ENCODE data around the gene TRIM59.

TRIM59 gene, protein sequence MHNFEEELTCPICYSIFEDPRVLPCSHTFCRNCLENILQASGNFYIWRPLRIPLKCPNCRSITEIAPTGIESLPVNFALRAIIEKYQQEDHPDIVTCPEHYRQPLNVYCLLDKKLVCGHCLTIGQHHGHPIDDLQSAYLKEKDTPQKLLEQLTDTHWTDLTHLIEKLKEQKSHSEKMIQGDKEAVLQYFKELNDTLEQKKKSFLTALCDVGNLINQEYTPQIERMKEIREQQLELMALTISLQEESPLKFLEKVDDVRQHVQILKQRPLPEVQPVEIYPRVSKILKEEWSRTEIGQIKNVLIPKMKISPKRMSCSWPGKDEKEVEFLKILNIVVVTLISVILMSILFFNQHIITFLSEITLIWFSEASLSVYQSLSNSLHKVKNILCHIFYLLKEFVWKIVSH

DNA sequence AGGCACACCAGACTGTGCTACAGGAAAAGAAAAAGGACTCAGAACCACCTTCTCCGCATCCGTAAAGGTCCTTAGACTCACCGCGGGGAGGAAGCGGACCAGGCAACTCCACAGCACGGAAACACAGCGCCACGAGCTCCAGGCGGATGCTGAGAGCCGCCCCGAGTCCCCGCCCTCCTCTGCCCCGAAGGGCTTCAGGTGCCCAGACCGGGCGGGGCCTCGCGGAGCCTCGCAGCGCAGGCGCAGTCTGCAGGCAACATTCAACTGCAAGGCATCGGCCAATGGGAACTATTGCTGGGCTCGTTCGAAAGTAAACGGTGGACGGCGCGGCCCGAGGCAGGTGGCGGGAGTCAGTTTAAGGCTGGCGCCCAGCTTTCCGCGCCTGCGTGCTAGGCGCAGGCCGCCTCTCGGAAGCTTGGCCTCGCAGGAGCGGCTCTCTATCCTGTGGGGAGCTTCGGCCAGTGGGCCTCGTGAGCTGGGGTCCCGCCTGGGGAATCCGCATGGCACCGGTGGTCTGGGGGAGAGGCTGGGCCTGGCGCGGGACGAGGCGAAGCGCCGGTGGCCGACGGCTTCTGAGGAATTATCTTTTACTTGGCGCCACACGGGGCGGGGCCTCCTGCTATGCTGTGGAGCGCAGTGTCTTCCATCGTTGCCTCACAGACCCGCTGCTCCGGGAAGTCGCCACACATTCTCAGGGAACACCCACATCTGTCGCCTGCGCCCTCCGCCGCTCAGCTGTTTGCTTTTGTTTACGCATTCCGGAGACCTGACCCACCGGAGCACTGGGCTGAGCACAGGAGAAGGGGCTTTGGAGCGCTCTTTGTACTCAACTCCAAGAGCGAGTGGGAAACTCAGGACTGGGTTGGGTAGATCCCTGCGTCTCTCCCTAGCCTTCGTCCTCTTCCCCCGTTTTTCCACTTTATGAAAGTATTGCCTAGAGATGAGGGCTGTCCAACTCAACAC lies at the start of gene TRIM59:
TRIM59 (minus strand) TSS at position 151 of the 963 bp plus-strand sequence. CDS start 10,603 bp downstream, outside the sequence.
- in situ Hi-C loops (cut with MboI; ENCODE audit: low sequenced_read_pairs) = no loop called here
- Histone ChIP-seq H3K4me1 (no peaks in the 10 kb centered on the region), H3K4me3 (no peak within 1 kb of the TSS), H3K36me3 (replicated peaks) (no peaks in the 10 kb centered on the region), H3K9me3 (no peaks in the 10 kb centered on the region), H3K27me3 (ENCODE audit: low read depth) (no peaks in the 10 kb centered on the region)
- no peak for DNase-seq (ENCODE audit: low spot score in 2 of 2)

DNA sequence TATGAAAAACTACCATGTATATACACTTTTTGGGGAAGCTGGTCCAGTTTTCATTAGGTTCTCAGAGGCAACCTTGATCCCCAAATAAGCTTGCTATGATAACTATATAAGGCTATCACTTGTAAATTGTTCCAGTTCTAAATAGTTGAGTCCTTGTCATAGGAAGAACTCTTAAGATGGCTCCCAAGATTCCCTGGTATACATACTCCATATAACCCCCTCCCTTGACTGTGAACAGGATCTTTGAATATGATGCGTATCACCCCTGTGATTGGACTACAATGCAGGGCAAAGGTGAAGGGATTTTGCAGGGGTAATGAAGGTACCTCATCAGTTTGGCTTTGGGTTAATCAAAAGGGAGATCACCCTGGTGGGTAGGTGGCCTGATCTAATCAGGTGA lies 48.6 kb upstream of the TRIM59 start:
- no peaks in the 10 kb centered on the region for H3K9me3 ChIP-seq
- H3K27me3 ChIP-seq (ENCODE audit: low read depth) = no peaks in the 10 kb centered on the region; the same call in 1 of the 2 replicates
- no peaks in the 10 kb centered on the region for H3K4me1 ChIP-seq
- H3K4me3 ChIP-seq = no peak overlapping the region
- no peak for DNase-seq (ENCODE audit: low spot score in 2 of 2)
- H3K36me3 ChIP-seq (replicated peaks) = peaks cover 22% of the 10 kb centered on the region
- in situ Hi-C loops (cut with MboI; ENCODE audit: low sequenced_read_pairs) = no loop called here

DNA sequence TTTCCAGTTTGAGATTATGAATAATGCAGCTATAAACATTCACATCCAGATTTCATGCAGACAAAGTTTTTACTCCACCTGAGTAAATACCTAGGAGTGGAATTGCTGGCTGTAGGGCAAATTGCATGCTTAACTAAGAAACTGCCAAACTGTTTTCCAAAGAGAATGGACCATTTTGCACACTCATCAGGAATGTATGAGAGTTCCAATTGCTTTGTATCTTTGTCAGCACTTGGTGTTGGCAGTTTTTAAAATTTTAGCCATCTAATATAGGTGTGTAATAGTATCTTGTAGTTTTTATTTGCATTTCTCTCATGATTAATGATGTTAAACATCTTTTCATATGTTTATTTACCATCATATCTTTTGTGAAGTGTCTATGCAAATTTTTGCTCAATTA lies 40.6 kb upstream of the TRIM59 start:
- in situ Hi-C loops (cut with MboI; ENCODE audit: low sequenced_read_pairs) = no loop called here
- no peak for DNase-seq (ENCODE audit: low spot score in 2 of 2)
- H3K27me3 ChIP-seq (ENCODE audit: low read depth) = no peaks in the 10 kb centered on the region; the same call in 1 of the 2 replicates
- no peaks in the 10 kb centered on the region for H3K36me3 ChIP-seq (replicated peaks)
- no peaks in the 10 kb centered on the region for H3K4me1 ChIP-seq
- no peak overlapping the region for H3K4me3 ChIP-seq
- H3K9me3 ChIP-seq = no peaks in the 10 kb centered on the region

DNA sequence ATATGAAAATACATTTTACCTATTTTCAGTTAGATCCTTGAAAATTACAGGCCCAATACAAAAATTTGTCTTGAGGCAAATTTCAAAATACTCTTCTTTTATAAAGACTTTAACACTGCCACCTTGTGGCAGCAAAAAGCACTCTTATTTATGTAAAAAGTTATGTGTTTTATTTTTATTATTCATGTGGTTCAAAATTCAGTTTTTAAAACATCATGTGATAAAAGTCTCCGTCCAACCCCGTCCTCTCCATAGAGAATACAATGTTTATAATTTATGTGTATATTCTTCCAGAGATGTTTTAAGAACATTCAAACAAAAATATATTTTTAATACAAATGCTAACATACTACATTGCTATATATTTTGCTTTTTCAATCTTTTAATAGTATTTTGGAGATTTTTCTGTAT lies 36.9 kb upstream of the TRIM59 start:
- Histone ChIP-seq H3K36me3 (replicated peaks) (no peaks in the 10 kb centered on the region), H3K4me1 (no peaks in the 10 kb centered on the region), H3K9me3 (no peaks in the 10 kb centered on the region), H3K27me3 (ENCODE audit: low read depth) (no peaks in the 10 kb centered on the region), H3K4me3 (no peak overlapping the region)
- in situ Hi-C loops (cut with MboI; ENCODE audit: low sequenced_read_pairs) = no loop called here
- DNase-seq (ENCODE audit: low spot score in 2 of 2) = peak in 1 of 2 experiments; percentile 40

DNA sequence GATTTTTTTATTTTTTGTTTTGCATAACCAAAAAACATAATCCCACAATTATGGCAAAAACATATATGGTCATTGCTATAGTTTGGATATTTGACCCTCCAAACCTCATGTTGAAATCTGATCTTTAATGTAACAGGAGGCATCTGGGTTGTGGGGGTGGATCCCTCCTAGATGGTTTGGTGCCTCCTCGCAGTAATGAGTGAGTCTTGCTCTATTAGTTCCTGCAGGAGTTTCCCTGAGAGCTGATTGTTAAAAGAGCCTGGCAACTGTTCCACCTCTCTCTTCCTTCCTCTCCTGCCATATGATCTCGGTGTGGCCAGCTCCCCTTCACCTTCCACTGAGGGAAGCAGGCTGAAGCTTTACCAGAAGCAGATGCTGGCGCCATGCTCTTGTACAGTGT lies 33.2 kb upstream of the TRIM59 start:
- Histone ChIP-seq H3K9me3 (no peaks in the 10 kb centered on the region), H3K4me1 (no peaks in the 10 kb centered on the region), H3K27me3 (ENCODE audit: low read depth) (no peaks in the 10 kb centered on the region), H3K4me3 (no peak overlapping the region), H3K36me3 (replicated peaks) (no peaks in the 10 kb centered on the region)
- no peak for DNase-seq (ENCODE audit: low spot score in 2 of 2)
- in situ Hi-C loops (cut with MboI; ENCODE audit: low sequenced_read_pairs) = no loop called here

DNA sequence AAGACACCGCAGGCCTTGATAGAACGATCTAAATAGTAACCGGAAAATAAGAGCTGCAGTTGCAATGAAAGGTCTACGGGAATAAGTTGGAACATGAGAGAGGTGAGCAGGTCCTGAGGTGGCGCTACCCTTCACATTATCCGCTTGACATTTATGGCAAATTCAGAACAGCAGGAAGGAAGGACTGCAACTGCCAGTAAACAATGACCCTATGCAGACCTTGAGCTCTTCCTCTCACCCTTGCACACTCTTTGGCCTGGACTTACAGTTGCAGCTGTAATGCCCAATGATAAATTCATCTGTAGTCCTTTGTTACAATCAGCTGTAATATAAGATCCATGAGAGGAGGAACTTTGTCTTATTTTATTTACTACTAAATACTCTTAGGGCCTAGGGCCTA lies 32.3 kb upstream of the TRIM59 start:
- no peaks in the 10 kb centered on the region for H3K27me3 ChIP-seq (ENCODE audit: low read depth)
- in situ Hi-C loops (cut with MboI; ENCODE audit: low sequenced_read_pairs) = no loop called here

DNA sequence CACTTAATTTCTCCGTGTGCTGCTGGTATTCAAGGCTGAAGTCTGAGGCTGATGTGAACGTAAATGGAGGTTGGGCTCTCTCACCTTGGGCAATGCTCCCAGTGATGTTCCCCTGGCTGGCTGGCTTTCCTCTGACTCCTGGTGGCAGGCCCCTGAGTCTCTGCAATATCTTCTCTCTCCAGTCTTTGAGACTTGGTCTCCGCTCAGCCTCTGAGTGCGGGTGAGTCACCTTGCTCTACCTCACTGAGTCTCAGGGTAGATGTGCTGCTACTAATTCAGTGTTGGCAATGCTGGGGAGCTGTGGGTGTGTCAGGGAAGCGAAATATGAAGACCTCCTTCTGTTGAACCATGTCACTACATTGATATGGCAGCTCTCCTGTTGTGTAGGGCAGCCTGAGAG lies 31.3 kb upstream of the TRIM59 start:
- Histone ChIP-seq H3K27me3 (ENCODE audit: low read depth) (no peaks in the 10 kb centered on the region), H3K36me3 (replicated peaks) (no peaks in the 10 kb centered on the region), H3K4me1 (no peaks in the 10 kb centered on the region), H3K9me3 (no peaks in the 10 kb centered on the region), H3K4me3 (no peak overlapping the region)
- in situ Hi-C loops (cut with MboI; ENCODE audit: low sequenced_read_pairs) = no loop called here
- DNase-seq (ENCODE audit: low spot score in 2 of 2) = no peak

More for the DNA sequence above, 32.3 kb upstream of the TRIM59 start:
- Histone ChIP-seq H3K4me3 (no peak overlapping the region), H3K9me3 (no peaks in the 10 kb centered on the region), H3K4me1 (no peaks in the 10 kb centered on the region), H3K36me3 (replicated peaks) (no peaks in the 10 kb centered on the region)
- no peak for DNase-seq (ENCODE audit: low spot score in 2 of 2)

DNA sequence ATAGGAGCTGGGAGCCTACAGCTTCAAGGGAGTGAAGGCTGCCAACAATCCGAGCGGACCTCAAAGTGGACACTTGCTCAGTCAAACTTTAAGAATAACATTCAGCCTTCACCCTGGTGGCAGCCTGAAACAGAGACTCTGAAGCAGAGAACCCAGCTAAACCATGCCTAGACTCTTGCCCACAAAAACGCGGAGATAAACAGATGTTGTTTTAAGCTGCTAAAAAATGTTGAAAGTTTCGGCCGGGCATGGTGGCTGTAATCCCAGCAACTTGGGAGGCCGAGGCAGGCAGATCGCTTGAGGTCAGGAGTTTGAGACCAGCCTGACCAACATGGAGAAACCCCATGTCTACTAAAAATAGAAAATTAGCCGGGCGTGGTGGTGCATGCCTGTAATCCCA lies 29.8 kb upstream of the TRIM59 start:
- in situ Hi-C loops (cut with MboI; ENCODE audit: low sequenced_read_pairs) = no loop called here
- DNase-seq (ENCODE audit: low spot score in 2 of 2) = no peak
- Histone ChIP-seq H3K36me3 (replicated peaks) (no peaks in the 10 kb centered on the region), H3K27me3 (ENCODE audit: low read depth) (no peaks in the 10 kb centered on the region), H3K4me1 (no peaks in the 10 kb centered on the region), H3K4me3 (no peak overlapping the region), H3K9me3 (no peaks in the 10 kb centered on the region)

DNA sequence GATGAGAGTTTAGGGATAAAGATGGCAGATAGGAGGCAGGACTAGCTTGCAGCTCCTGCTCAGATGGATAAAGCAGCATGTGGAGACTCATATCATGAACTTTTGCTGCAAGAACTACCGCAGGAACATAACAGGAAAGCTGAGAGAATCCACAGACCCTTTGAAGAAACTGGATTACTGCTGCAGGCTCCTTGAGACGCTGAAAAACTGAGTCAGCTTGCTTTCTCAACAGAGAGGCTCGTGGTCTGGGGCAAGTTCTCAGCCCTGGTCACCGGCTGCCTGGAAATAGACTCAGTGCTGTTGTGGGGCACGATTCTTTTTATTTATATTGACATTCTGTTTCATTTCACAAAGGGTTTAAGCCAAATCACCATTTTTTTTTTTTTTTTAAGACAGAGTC lies 28.8 kb upstream of the TRIM59 start:
- H3K27me3 ChIP-seq (ENCODE audit: low read depth) = no peaks in the 10 kb centered on the region
- H3K4me1 ChIP-seq = no peaks in the 10 kb centered on the region
- no peak overlapping the region for H3K4me3 ChIP-seq
- no peaks in the 10 kb centered on the region for H3K36me3 ChIP-seq (replicated peaks)
- in situ Hi-C loops (cut with MboI; ENCODE audit: low sequenced_read_pairs) = no loop called here
- no peaks in the 10 kb centered on the region for H3K9me3 ChIP-seq
- DNase-seq (ENCODE audit: low spot score in 2 of 2) = no peak

DNA sequence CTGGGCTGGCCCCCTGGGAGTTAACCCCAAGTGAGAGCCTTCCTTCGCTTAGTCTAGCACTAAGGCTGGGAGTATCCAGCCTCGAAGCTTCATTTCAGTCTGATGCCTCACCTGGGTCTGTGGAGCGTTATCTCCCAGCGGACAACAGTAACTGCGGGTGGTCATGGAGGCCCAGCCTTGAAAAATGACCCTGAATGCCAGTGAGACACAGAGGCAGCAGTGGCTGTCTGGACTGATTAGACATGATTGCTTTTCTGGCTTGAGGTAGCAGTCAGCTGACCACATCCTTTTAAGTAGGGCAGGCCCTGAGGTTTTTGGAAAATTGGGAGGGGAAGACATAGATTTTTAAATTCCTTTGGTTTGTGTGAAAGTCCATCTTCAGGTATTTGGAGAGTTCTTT lies 28.2 kb upstream of the TRIM59 start:
- in situ Hi-C loops (cut with MboI; ENCODE audit: low sequenced_read_pairs) = no loop called here
- no peak for DNase-seq (ENCODE audit: low spot score in 2 of 2)

DNA sequence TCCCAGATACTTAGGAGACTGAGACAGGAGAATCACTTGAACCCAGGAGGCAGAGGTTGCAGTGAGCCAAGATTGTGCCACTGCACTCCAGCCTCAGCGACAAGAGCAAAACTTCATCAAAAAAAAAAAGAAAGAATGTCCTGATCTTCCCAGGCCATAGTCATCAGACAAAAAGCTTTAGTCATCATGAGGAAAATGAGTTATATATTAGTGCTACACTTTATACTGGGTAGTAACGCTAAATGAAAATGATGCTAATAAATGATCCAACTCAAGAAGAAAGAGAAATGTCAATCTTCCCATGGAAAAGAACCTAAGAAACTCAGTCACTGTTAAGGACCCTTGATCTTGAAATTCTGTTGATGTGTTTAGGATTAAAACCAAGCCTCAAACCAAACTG lies 26.3 kb upstream of the TRIM59 start:
- DNase-seq (ENCODE audit: low spot score in 2 of 2) = no peak
- no peaks in the 10 kb centered on the region for H3K36me3 ChIP-seq (replicated peaks)
- H3K9me3 ChIP-seq = peaks cover 5% of the 10 kb centered on the region; the same call in 1 of the 2 replicates
- no peaks in the 10 kb centered on the region for H3K27me3 ChIP-seq (ENCODE audit: low read depth)
- no peaks in the 10 kb centered on the region for H3K4me1 ChIP-seq
- H3K4me3 ChIP-seq = no peak overlapping the region
- in situ Hi-C loops (cut with MboI; ENCODE audit: low sequenced_read_pairs) = no loop called here

More for the DNA sequence above, 28.2 kb upstream of the TRIM59 start:
- no peak overlapping the region for H3K4me3 ChIP-seq
- H3K4me1 ChIP-seq = no peaks in the 10 kb centered on the region
- no peaks in the 10 kb centered on the region for H3K9me3 ChIP-seq
- no peaks in the 10 kb centered on the region for H3K36me3 ChIP-seq (replicated peaks)
- H3K27me3 ChIP-seq (ENCODE audit: low read depth) = no peaks in the 10 kb centered on the region

DNA sequence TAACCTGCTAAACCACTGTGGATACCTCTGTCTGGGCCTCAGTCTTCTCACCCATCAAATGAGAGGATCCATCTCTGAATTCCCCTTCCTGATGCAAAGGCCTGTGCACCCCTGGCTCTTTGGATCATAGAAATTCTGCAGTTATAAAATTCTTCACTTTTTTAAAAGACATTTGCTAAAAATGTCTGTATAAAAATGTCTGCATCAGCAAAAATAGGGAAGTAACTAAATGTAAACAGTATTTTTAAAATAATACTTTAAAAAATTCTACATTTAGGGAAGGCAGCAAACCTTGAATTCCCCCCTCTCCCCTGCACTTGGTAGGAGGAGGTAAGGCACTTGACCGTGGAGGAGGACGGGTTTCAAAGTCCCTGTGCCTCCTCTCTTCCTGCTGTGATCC lies 25.6 kb upstream of the TRIM59 start:
- Histone ChIP-seq H3K4me1 (no peaks in the 10 kb centered on the region), H3K36me3 (replicated peaks) (no peaks in the 10 kb centered on the region), H3K9me3 (peaks cover 8% of the 10 kb centered on the region; the same call in 1 of the 2 replicates), H3K4me3 (no peak overlapping the region), H3K27me3 (ENCODE audit: low read depth) (no peaks in the 10 kb centered on the region)
- DNase-seq (ENCODE audit: low spot score in 2 of 2) = no peak
- in situ Hi-C loops (cut with MboI; ENCODE audit: low sequenced_read_pairs) = no loop called here

DNA sequence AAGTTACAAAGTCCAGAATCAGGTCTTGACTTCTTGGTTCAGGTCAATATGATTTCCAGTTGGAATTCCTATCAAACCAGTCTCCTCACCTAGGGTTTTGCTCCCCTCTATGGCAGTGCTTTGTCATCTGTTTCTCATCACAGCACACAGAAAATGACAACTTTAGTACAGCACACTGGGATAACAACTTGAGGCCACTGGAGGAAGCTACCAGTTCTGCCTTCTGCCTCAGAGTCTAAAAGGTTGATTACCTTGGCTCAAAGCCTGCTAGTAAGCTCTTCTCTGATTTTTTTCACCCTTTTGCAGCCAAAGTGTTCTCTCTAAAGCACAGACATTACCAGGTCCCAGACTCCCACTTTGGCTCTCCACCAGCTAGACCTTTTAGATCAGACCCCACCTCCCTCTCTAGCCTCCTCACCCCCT lies 24.8 kb upstream of the TRIM59 start:
- in situ Hi-C loops (cut with MboI; ENCODE audit: low sequenced_read_pairs) = no loop called here
- H3K36me3 ChIP-seq (replicated peaks) = no peaks in the 10 kb centered on the region
- no peak for DNase-seq (ENCODE audit: low spot score in 2 of 2)
- H3K4me3 ChIP-seq = no peak overlapping the region
- no peaks in the 10 kb centered on the region for H3K27me3 ChIP-seq (ENCODE audit: low read depth)
- no peaks in the 10 kb centered on the region for H3K4me1 ChIP-seq
- peaks cover 11% of the 10 kb centered on the region; the same call in 1 of the 2 replicates for H3K9me3 ChIP-seq

DNA sequence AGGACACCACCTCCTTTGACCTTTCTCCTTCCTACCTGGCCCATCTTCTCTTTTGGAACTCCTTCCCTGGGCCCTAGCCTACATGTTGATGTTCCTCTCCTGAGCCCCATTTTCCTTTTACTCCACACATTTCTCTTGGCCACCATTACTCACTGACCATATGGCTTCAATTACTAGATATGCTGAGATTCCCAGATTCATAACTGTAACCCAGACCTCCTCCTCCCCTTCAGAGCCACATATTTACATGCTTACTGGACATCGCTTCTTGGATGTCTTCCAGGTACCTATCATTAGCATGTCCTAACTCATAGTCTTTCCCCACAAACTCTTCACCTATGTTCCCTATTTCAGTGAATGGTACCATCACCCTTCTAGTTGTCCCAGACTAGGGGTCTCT lies 24.4 kb upstream of the TRIM59 start:
- DNase-seq (ENCODE audit: low spot score in 2 of 2) = no peak
- in situ Hi-C loops (cut with MboI; ENCODE audit: low sequenced_read_pairs) = no loop called here
- Histone ChIP-seq H3K4me1 (no peaks in the 10 kb centered on the region), H3K36me3 (replicated peaks) (no peaks in the 10 kb centered on the region), H3K9me3 (peaks cover 14% of the 10 kb centered on the region; the same call in 1 of the 2 replicates), H3K27me3 (ENCODE audit: low read depth) (no peaks in the 10 kb centered on the region), H3K4me3 (no peak overlapping the region)

Data from HAP-1 (cell line).